Uterine smooth muscle cell (primary cell): ENCODE measurements around the gene ANKRD31. TPM values are rescaled to one million over a fixed set of nuclear protein-coding genes. Genes with fewer than 3 reads are reported as not detected.

Experiments
- total RNA-seq: library from RNA; depleted of rRNA; stranded (reverse); fragments of >200 nt; gene quantifications from 2 replicates; pipeline ENCODE4 v1.2.3, GENCODE V29; 2014

Gene ANKRD31
- 0.11 and 0.25 TPM in 2 replicates for total RNA-seq

GRCh38 chr5:75236322-75237316 lies at the start of gene ANKRD31:
Gene ANKRD31, minus strand, starts transcription at chr5:75236878. Its CDS starts 192 bp downstream, at chr5:75236686.

GRCh38 chr5:75052192-75053053 lies 184.3 kb downstream of the ANKRD31 start, which contains the start of gene GCNT4:
Gene GCNT4, minus strand, starts transcription at chr5:75052558. Its CDS starts 22,521 bp downstream, at chr5:75030037.

Other genes starting within 250 kb of the ANKRD31 start
- 1.4 TPM in 2 replicates for gene GCNT4, start 184.3 kb downstream of the ANKRD31 start, total RNA-seq
- gene HMGCR, start 100.3 kb upstream of the ANKRD31 start, total RNA-seq, result 256 and 406 TPM in 2 replicates